PC-9 (cell line): ENCODE data around the gene LAMB2.

Source experiments
- EZH2 ChIP-seq: fragments of 200-600 bp; sonication (generic); IDR thresholded peaks from 2 replicates; pipeline ENCODE4 v1.8.0; 2017; ENCODE audit warnings: antibody characterized with exemption, low read depth
- TF ChIP-seq, protein P1 (sequence below): fragments of 200-600 bp; sonication (generic); conservative IDR thresholded peaks from 2 replicates; pipeline ENCODE4 v1.6.1; 2017; ENCODE audit warnings: mixed run types, antibody characterized with exemption, mild to moderate bottlenecking, moderate library complexity

DNA sequence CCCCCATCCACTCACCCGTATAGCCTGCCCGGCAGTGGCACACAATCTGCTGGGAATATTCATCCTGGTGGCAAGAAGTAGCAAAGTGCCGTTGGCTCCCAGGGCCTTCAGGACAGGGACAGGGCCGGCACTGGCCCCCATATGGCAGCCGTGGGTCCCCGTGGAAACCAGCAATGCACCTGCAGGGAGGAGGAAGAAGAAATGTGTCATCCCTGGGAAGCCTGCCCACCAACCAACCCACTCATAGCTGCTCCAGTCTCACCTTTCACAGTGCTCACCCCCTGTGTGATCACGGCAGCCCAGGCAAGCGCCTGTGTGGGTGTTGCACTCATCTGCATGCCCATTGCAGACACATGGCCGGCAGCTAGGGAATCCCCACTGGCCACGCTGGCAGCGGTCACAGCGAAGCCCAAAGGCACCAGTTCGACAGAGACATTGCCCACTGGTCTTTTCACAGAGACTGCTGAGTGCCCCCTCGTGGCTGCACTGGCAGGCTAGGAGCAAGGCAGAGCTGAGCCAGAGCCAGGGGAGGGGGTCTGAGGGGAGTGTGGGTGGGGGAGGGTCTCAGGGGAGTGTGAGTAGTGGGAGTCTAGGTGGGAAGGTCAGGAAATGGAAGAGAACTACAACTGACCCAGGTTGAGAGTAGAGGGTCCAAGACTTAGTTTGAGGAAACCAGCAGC, 7.7 kb downstream of the LAMB2 start:
- TF ChIP-seq, protein P1, sequence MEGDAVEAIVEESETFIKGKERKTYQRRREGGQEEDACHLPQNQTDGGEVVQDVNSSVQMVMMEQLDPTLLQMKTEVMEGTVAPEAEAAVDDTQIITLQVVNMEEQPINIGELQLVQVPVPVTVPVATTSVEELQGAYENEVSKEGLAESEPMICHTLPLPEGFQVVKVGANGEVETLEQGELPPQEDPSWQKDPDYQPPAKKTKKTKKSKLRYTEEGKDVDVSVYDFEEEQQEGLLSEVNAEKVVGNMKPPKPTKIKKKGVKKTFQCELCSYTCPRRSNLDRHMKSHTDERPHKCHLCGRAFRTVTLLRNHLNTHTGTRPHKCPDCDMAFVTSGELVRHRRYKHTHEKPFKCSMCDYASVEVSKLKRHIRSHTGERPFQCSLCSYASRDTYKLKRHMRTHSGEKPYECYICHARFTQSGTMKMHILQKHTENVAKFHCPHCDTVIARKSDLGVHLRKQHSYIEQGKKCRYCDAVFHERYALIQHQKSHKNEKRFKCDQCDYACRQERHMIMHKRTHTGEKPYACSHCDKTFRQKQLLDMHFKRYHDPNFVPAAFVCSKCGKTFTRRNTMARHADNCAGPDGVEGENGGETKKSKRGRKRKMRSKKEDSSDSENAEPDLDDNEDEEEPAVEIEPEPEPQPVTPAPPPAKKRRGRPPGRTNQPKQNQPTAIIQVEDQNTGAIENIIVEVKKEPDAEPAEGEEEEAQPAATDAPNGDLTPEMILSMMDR, result no peak
- no peak for TF ChIP-seq EZH2
